Stimulated activated CD8-positive, alpha-beta memory T cell treated with anti-CD3 and anti-CD28 coated beads, Interleukin-2, amount 100 ng/mL, for 1 hour (primary cell): ENCODE results near the gene CREB5.
"Not testable (repeated sequence)": the region's sequence is repeated elsewhere in the genome, so short reads cannot be mapped to it uniquely, and the experiment has no call there.

Experiments used
- DNase-seq, 2 donors: peaks; one replicate each; pipeline ENCODE4 v3.0.0-alpha.2; 2020; ENCODE audit warnings: low read depth in 2 of 2

CREB5 gene

DNA sequence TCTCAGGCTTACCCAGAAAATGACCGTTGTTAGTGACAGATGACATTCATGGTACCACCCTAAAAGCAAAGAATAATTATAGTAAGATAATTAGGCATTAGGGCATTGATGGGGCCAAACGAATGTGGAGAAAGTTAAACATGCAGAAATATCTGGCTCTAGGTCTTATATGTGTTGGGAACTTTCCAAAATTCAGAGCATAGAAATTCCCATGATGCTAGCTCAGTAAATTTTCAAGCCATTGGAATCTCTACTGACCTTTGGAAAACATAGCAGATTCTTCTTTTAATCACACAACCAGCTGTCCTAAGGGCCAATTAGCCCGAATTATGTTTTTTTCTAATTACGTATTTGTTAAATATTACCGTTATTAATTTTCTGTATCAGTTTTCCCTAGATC lies 136.1 kb downstream of the CREB5 start:
- DNase-seq, result no peak

DNA sequence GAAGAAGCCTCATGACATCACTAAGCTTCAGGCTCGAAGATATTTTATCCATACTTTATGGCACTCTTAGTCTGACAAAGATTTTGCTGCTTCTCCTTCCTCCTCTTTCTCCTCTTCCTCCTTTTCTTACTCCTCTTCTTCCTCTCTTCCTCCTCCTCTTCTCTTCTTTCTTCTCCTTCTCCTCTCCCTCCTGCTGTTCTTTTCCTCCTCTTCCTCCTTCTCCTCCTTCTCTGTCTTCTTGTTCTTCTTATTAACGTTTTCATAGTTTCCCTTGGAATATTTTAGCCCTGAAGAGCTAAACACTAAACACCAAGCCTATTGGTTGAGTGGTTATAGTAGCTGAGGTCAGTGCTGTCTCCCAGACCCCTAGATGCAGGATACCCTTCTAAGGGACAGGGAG lies 137.7 kb downstream of the CREB5 start:
- no peak for DNase-seq

DNA sequence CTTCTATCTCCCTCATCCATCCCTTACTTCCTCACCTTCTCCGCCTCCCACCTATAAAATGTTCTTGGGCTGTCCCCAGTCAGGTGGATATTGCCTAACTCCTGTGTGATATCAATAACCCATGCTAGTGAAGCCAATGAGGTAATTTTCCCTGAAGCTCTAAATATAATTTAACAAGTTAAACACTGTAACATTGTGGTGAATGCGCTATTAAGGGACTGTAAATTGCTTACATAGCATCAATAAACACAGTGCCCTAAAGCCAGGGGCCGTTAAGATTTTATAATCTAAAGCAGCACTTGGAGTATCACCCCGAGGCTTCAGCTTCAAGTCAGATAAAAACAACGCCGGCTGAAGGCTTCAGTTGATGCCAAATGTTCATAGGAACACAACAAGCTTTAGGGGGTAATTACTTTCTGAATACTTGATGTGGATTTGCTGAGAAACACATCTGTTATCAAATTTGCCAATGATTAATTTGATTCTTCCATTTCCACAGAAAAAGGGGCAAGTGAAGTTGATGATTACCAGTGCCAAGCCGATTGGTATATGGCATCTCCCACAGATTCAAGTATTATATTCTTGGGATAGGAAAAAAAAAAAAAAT lies 138.4 kb downstream of the CREB5 start:
- DNase-seq, result no peak

DNA sequence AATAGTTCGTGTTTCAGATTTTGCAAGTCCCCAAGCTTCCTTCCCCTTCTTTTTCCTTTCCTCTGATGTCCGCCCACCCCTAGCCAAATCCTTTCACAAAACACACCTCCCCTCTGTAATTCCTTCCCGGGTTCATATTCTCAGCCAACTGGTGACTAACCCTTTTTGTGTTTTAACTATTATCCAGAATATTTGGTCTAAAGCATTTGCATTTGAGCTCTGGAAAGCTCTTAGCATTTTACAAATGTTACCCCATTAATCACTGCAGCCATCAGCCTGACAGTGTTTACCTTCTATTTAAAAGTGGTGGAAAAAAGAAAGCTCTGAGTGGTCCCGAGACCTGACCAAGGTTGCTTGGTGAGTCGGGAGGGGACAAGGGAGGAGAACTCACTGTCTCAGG lies 139.0 kb downstream of the CREB5 start:
- DNase-seq, result no peak

DNA sequence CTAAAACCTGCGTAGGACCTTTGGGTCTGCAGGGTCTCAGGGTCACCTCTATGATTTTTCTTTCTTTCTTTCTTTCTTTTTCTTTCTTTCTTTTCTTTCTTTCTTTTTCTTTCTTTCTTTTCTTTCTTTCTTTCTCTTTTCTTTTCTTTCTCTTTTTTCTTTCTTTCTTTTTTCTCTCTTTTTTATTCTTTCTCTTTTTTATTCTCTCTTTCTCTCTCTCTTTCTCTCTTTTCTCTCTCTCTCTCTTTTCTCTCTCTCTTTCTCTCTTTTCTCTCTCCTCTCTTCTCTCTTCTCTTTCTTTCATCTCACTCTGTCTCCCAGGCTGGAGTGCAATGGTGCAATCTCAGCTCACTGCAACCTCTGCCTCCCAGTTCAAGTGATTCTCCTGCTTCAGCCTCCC lies 139.4 kb downstream of the CREB5 start:
- DNase-seq, result not testable (repeated sequence)

DNA sequence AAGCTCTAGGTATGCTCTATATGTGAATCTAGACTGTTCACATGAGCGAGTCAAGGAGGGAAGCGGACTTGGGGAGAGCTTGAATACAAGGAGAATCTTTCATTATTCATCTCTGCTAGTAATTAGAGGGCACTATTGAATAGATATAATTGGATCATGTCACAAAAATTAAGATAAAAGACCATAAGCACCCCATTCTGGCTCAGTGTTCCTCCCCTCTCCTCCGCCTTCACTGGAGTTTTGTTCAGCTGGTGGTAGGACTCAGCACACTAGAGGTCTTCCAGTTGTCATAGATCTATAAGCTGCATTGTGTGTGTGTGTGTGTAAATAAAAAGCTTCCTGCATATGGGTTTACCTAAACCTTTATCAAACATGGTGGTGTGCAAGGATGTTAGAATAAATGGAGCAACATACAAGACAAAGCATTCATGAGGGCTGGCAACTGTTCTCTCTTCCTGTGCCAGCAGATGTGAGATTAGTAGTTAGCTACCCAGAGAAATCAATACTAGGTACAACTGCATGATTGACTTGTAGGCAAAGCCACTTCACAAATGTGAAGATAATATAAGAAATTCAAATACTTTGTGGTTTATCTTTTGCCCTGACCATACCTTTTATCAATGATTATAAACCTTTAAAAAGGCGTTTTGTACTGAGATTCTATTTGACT lies 142.6 kb downstream of the CREB5 start:
- DNase-seq, result no peak

DNA sequence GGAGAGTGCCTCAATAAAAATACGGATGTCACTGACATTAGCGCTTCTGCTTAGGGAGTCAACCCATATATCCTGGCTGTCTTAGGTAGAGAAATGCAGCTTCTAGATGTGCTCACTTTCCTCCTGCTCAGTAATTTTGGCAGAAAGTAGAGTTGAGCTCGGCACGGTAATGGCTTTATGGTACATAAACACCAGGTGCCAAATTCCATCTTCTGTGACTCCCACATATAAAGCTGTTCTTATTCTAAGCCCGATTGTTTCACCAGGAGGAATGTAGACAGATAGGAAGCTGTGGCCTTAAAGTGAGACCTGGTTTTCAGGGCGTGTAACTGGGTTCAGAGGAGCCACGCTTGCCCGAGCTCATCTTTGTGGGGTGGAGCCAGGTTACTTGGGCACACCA lies 143.7 kb downstream of the CREB5 start:
- no peak for DNase-seq

DNA sequence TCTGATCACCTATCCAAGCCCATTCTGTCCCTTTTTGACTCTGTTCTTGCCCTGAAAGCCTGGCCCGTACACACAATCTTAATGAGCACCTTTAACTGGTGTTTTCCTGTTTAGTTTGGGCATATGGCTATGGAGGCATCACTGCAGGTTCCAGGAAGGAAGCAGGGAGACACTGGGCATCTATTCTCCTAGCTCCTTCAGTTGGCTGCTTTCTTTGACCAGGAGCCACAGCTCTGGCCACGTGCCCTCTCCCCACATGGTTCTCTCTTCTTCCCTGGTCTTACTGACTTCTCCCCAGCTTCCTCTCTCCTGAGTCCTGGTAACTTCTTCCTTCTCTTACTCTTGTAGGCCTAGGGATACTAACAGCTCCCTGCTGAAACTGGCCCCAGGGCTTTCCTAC lies 144.4 kb downstream of the CREB5 start:
- DNase-seq, result no peak

DNA sequence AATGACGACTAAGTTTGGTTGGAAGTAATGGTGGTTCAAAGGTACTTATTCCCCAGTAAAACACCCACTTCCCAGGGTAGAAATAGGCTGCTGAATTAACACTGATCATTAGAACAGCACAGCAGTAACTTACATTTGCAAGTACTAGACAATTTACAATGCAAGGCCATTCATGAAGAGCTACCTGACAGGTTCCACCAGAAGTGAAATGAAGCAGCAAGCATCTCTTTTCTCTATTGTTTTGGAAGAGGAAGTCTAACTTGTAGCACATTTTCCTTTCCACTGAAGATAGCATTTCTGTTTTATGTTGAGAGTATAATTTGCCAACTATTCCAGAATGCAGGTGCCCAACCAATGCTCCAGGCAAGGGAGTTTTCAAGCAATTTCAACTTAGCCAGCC lies 145.9 kb downstream of the CREB5 start:
- DNase-seq, result no peak

DNA sequence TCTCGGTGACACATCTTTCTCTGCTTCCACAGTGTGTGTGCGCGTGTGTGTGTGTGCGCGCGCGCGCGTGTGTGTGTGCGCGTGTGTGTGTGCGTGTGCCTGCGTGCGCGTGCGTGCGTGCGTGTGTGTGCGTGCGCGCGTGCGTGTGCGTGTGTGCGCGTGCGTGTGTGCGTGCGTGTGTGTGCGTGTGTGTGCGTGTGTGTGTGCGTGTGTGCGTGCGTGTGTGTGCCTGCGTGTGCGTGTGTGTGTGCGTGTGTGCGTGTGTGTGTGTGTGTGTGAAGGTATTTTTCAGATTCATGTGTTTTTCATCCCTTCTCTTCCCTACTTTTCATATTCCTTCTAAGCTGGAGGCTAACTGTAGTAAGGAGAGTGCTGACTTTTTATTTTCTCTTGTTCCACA lies 148.4 kb downstream of the CREB5 start:
- no peak for DNase-seq

DNA sequence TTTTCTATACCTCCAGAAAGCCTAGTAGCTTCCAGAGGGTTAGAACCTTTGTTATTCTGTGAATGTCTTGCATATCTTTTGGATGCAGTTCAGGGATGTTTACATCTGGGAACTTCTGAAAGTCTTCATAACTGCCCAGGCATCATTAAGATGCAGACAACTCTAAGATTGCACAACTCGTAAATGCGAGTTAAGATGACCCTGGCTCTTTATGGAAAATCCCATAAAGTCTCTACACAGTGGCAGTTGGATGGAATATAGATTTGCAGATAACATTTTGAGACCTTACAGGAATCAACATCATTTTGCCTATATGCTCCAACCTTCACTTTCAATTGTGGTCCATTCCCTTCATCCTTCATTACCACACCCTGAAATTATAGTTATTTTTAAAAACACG lies 151.7 kb downstream of the CREB5 start:
- DNase-seq, result no peak

DNA sequence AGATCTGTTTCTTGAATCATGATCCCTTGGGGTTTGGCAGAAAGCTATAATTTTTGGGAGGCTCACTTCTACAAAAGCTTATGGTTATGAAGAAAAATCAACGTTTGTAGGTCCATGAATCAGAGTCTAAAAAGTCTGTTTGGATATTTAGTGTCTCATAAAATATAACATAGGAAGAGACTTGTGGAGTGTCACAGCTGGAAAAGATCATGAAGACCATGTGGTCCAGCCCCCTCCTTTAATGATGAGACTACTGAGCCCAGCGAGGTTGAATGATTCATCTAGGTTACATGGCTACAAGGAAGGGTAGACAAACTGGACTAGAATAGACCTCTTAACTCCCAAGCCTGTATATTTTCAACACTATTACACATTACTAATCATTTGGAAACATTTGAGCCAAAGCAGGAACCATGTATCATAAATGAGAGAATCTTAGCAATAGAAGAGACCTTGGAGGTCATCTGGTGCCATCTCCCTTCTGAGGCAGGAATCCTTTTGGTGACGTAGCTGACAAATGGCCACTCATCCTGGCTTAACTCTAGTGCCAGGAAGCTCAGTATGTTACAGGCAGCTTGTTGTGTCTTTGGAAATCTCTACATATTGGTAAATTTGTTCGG lies 152.5 kb downstream of the CREB5 start:
- DNase-seq, result no peak

DNA sequence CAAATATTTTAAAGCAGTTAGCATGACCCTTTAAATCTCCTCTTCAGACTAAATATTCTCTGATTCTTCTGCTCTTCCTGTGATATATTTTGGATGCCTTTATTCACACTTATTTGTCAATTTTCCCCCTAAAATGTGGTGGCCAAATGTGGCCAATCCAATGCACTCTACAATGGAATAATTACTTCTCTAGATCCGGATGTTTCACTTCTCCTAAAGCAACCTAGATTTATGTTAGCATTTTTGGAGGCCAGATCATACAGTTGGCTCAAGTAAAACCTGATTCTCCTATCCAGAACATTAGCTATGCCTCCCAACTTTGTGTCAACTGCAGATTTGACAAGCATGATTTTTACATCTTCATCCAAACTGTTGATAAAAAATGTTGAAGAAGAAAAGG lies 153.7 kb downstream of the CREB5 start:
- no peak for DNase-seq

DNA sequence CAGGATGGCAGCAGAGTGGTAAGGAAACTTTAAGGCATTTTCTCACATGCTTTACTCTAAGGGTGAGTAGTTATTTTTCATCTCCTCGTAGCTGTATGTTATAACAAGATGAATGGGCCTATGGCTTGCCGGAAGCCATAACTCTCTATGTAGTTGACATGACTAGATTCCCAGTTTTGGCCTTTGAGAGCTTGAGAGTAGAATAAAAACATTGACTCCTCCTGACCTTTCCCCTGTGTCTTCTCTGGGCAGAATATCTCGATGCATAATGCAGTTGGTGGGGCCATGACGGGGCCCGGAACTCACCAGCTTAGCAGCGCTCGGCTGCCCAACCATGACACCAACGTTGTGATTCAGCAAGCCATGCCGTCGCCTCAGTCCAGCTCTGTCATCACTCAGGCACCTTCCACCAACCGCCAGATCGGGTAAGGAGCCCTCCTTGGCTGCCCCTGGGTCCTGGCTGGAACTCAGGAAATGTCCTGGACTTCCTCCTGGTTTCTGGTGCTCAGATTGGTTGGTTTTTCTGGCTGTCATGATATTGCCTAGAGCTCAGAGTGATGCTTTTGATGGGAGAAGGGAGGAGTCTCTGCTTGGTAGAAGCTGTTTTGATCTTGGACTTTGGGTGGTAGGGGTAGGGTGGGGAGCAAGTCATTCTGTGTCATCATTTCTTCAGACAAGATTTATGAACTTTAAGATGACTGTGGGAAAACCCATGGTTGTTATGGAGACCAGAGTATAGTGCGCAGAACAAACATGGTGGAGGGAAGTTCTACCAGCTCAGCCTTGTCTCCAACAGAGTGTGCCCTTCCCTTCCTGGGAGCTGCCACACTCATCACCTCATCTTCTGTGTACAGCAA lies 158.0 kb downstream of the CREB5 start:
- DNase-seq, result no peak

DNA sequence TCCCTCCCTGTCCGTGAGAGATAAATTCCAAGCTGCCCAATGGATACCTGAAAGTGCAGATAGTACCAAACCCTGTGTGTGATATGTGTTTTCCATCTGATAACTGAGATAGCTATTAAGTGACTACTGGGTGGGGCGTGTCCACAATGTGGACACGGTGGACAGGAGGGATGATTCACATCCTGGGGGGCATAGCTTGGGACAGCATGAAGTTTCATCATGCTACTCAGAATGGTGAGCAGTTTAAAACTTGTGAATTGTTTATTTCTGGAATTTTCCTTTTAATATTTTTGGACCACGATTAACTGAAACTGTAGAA lies 158.6 kb downstream of the CREB5 start:
- DNase-seq, result no peak

DNA sequence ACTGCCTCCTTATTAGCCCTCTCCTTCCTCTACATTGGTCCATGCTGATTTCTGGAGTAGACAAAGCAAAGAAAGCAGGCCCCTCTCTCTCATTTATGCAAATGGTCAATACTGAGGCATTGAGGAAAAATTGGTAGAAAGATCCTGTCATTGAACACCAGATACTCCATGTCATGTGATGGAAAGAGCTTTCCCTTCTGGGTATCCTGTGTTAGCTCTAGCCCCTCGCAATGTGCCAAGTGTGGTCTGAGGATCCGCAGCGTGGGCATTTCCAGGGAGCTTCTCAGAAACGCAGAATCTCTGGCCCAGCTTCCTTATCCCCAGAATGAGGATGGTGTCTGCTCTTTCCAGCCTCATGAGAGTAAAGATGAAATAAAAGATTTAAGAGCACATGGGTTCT lies 159.1 kb downstream of the CREB5 start:
- no peak for DNase-seq

DNA sequence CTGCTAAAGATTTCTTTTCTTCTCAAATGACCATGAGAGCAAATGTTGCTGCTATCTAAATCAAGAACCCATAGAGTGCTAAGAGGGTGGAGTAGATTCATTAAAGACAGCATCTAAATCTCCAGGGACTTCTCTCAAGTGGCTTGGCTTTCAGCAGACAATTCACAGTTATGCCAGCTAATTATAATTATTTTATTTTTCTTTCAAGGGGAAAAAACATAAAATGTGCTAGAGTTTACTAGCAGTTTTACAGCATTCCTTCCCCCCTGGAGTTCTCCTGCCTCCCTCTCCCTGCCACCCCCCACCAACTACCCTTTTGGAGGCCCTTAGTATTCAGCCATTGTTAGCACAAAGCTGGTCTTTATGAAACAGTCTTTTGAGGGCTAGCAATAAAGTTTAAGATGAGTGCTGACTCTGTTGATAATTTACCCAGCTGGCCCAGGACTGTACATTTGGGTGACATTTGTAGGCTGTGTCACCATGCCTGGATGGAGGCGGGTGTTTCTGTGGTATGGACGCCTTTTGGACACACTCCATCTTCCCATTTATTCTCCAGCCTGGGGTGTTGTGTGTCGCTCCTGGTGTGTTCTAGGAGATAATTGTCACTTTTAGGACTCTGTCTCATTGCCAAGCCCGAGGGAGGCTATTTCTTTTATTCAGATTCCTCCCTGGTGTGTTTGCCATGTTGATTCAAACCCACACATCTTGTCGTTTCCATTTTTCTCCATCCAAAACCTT lies 160.2 kb downstream of the CREB5 start:
- no peak for DNase-seq

DNA sequence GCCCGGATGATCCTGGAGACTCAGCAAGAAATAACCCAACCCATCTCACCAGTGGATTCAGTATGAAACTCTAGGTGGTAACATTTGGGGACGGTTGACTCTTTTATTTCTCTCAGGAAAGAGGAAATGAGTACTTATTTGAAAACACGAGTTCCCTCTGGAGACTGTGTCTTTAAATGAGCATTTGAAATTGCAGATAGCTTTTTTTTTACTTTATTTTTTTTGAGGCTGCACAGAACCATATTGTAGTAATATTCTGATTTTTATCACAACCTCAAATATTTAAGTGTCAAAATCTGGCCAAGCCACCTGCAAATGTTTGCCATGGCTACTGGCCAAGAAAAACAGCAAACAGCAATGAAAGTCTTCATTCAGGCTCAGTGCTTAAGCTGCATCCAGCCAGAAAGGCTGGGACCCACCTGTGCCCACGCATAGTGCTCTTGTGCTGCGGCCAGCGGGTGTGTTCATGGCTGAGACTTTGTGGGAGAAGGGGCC lies 160.8 kb downstream of the CREB5 start:
- no peak for DNase-seq

DNA sequence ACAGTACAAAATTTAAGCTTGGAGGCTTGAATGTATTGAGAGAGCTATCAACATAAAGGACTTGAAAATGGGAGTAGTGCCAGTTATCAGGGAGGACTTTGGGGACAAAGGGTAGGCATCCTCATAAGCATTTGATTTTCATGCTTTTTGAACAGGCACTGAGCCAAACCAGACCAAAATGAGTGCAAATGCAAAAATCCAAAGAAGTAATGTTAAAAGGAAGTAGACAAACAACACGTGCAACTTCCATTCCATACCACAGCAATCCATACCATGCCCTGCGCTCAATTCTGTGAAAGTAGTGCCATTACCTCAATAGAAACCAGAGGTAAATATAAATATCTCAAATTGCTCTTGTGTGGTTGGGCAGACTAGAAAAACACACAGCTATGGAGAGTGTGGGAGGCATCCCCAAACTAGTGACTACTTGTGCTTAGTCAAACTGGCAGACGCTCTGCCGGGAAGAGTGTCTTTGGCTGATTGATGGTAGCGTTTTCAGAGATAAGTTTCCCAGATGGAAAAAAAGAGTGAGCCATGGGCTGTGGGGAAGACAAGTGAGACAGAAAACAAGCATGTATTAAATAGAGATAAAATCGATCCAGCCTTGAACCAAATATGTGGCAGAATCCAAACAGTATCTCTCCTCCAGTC lies 161.5 kb downstream of the CREB5 start:
- DNase-seq, result no peak

DNA sequence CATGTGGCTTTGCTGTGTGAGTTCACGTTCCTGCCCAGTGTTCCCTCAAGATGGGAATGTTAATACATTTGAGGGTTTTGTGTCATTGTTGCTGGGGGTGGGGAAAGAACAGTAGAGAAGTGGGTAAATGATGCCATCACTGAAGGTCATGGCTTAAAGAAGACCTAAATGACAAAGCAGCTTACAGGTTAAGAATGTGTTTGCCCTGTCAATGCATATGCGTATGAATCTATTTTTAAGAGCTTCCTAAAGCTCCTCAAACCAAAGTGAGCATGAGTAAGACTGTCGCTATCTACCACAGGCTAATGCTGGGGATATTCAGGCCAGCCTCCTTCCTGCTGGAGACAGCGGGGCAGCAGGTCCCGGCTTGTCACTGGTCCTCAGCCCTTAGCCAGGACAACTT lies 162.9 kb downstream of the CREB5 start:
- no peak for DNase-seq

DNA sequence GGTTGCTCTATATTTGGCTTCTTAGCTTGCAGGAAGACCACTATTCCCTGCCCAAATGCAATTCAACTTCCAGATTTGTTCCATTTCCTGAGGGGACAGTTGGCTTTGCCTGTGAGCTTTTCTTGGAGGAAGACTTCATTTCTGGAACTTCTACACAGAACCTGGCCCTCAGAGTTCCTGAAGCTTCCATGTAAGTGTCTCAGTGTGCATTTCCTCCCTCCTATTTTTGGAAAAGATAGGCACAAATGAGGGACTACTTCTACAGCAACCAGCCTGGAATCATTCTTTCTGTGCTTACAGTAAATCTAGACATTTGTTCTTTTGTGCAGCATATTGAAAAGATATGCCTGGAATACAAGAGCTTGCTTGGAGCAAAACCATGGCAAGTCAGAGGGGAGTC lies 164.3 kb downstream of the CREB5 start:
- no peak for DNase-seq
